ENCODE data around the gene GPR179. TPM values are rescaled to one million over a fixed set of nuclear protein-coding genes. Genes with fewer than 3 reads are reported as not detected.

GPR179 gene
- polyA plus RNA-seq, 1 donor from 2014 or later = not detected

- no peak overlapping the region for H3K9ac ChIP-seq (ENCODE audit: low read length)
- no peak for TF ChIP-seq TAF1 (IDR thresholded peaks at IDR 0.05; ENCODE audit: low read depth)
- no peak for TF ChIP-seq REST (IDR thresholded peaks at IDR 0.05; ENCODE audit: borderline replicate concordance)
- TF ChIP-seq MXI1 (conservative IDR thresholded peaks at IDR 0.05; ENCODE audit: poor library complexity, severe bottlenecking) = no peak
- no peak for TF ChIP-seq RAD21 (conservative IDR thresholded peaks at IDR 0.05)
- TF ChIP-seq SMC3 (conservative IDR thresholded peaks at IDR 0.05; ENCODE audit: poor library complexity) = no peak
- no peaks in the 10 kb centered on the region for H3K36me3 ChIP-seq (ENCODE audit: insufficient read depth, low read length)
- H4K20me1 ChIP-seq (ENCODE audit: insufficient read depth) = peaks cover 4% of the 10 kb centered on the region
- no peak overlapping the region for H3K27ac ChIP-seq (ENCODE audit: low read length)
- H3K9me2 ChIP-seq (ENCODE audit: insufficient read depth, low read length) = no peaks in the 10 kb centered on the region
- no peak overlapping the region for H3K4me2 ChIP-seq (ENCODE audit: low read length)
- no peaks in the 10 kb centered on the region for H3K9me3 ChIP-seq (ENCODE audit: low read length)
- no peak overlapping the region for H3K4me3 ChIP-seq (ENCODE audit: low read length)
- no peaks in the 10 kb centered on the region for H3K27me3 ChIP-seq (ENCODE audit: insufficient read depth, low read depth, low read length)
- H2AFZ ChIP-seq (ENCODE audit: low read depth, low read length) = no peak overlapping the region
- H3F3A ChIP-seq (ENCODE audit: insufficient read depth, low read length, poor library complexity, severe bottlenecking) = no peaks in the 10 kb centered on the region
- peaks cover 25% of the 10 kb centered on the region for H3K79me2 ChIP-seq (replicated peaks; ENCODE audit: insufficient read depth, low read length)
Observed at GRCh38 chr17:38350035-38350434, 6.3 kb upstream of the GPR179 start.

DNA sequence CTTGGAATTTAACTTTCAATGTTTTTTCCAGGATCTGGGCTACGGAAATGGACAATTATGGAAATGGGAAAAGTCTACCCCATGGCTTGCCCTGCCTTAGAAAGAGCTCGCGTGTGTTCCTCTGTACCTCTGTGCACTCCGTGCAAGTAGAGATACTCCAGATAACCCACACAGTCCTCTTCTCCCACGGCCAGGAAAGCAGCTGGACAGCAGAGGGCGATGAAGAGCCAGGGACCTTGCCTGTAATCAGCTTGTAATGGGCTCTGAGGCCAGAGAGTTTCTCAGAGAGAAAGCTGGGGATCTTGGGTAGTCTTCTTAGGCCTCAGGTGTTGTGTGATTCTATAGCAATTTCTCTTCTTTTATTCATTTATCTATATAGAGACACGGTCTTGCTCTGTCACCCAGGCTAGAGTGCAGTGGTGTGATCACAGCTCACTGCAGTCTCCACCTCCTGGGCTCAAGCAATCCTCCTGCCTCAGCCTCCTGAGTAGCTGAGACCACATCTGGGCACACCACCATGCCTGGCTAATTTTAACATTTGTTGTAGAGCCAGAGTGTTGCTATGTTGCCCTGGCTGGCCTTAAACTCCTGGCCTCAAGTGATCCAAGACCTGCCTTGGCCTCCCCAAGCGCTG, 5.5 kb upstream of the GPR179 start:
- Histone ChIP-seq H4K20me1 (ENCODE audit: insufficient read depth) (peaks cover 4% of the 10 kb centered on the region), H3K4me2 (ENCODE audit: low read length) (no peak overlapping the region), H3K9me2 (ENCODE audit: insufficient read depth, low read length) (no peaks in the 10 kb centered on the region), H3K27me3 (ENCODE audit: insufficient read depth, low read depth, low read length) (no peaks in the 10 kb centered on the region), H3K27ac (ENCODE audit: low read length) (no peak overlapping the region), H2AFZ (ENCODE audit: low read depth, low read length) (no peak overlapping the region), H3K9me3 (ENCODE audit: low read length) (no peaks in the 10 kb centered on the region), H3K4me3 (ENCODE audit: low read length) (no peak overlapping the region), H3F3A (ENCODE audit: insufficient read depth, low read length, poor library complexity, severe bottlenecking) (no peaks in the 10 kb centered on the region), H3K9ac (ENCODE audit: low read length) (no peak overlapping the region), H3K79me2 (replicated peaks; ENCODE audit: insufficient read depth, low read length) (peaks cover 17% of the 10 kb centered on the region), H3K36me3 (ENCODE audit: insufficient read depth, low read length) (no peaks in the 10 kb centered on the region)
- no peak for TF ChIP-seq REST (IDR thresholded peaks at IDR 0.05; ENCODE audit: borderline replicate concordance)
- TF ChIP-seq SMC3 (conservative IDR thresholded peaks at IDR 0.05; ENCODE audit: poor library complexity) = peak; percentile 92
- TF ChIP-seq RAD21 (conservative IDR thresholded peaks at IDR 0.05) = peak; percentile 79
- peak; percentile 85 for TF ChIP-seq CTCF (IDR thresholded peaks at IDR 0.05; ENCODE audit: poor library complexity, severe bottlenecking)
